GM18907 (cell line): ENCODE data around the gene ADGRL3.

ENCODE experiments used
- ATAC-seq: cut with Tn5 transposase; IDR thresholded peaks from one replicate; pipeline ENCODE4 v1.9.1; 2021; ENCODE audit warnings: mild to moderate bottlenecking, moderate library complexity; ENCODE audit not compliant: unreplicated experiment

Gene ADGRL3

GRCh38 chr4:62028745-62029144 lies 828.6 kb downstream of the ADGRL3 start:
- ATAC-seq = no peak

- ATAC-seq = no peak
Measured at GRCh38 chr4:62030958-62031357, 830.8 kb downstream of the ADGRL3 start.

GRCh38 chr4:62037571-62037970 lies 837.4 kb downstream of the ADGRL3 start:
- ATAC-seq = no peak

GRCh38 chr4:62051332-62051731 lies 851.2 kb downstream of the ADGRL3 start:
- ATAC-seq = no peak

- ATAC-seq = no peak
Measured at GRCh38 chr4:62053974-62054373, 853.8 kb downstream of the ADGRL3 start.

GRCh38 chr4:62057031-62057430 lies 856.9 kb downstream of the ADGRL3 start:
- no peak for ATAC-seq

GRCh38 chr4:62058571-62058970 lies 858.4 kb downstream of the ADGRL3 start:
- no peak for ATAC-seq

GRCh38 chr4:62070291-62070852 lies 870.2 kb downstream of the ADGRL3 start:
- ATAC-seq = no peak

- no peak for ATAC-seq
Measured at GRCh38 chr4:62075089-62075488, 875.0 kb downstream of the ADGRL3 start.

- ATAC-seq = no peak
Measured at GRCh38 chr4:62075521-62075920, 875.4 kb downstream of the ADGRL3 start.

- ATAC-seq = no peak
Measured at GRCh38 chr4:62077406-62077805, 877.3 kb downstream of the ADGRL3 start.

GRCh38 chr4:62080431-62080830 lies 880.3 kb downstream of the ADGRL3 start:
- no peak for ATAC-seq

- no peak for ATAC-seq
Measured at GRCh38 chr4:62087706-62088105, 887.6 kb downstream of the ADGRL3 start.

GRCh38 chr4:62093735-62094134 lies 893.6 kb downstream of the ADGRL3 start:
- no peak for ATAC-seq

- no peak for ATAC-seq
Measured at GRCh38 chr4:62096881-62097280, 896.8 kb downstream of the ADGRL3 start.

GRCh38 chr4:62115216-62115615 lies 915.1 kb downstream of the ADGRL3 start:
- no peak for ATAC-seq

GRCh38 chr4:62117886-62118285 lies 917.8 kb downstream of the ADGRL3 start:
- no peak for ATAC-seq

GRCh38 chr4:62118558-62118957 lies 918.4 kb downstream of the ADGRL3 start:
- ATAC-seq = no peak

GRCh38 chr4:62119195-62119594 lies 919.1 kb downstream of the ADGRL3 start:
- ATAC-seq = no peak

GRCh38 chr4:62126064-62126732 lies 926.1 kb downstream of the ADGRL3 start:
- ATAC-seq = no peak
